Fibroblast of skin of left biceps (primary cell): ENCODE results near the gene DBN1.

Experiments used
- DNase-seq, 2 experiments: peaks; one replicate each; pipeline ENCODE4 v3.0.0-alpha.2; 2013; ENCODE audit warnings: low read depth in 2 of 2

Gene DBN1

GRCh38 chr5:177473443-177474001 lies at the start of gene DBN1:
DBN1 (minus strand) TSS chr5:177473634; CDS start chr5:177473521, 113 bp downstream.
- no peak for DNase-seq

GRCh38 chr5:177520916-177521513 lies 47.6 kb upstream of the DBN1 start:
- DNase-seq = no peak

GRCh38 chr5:177520271-177520670 lies 46.8 kb upstream of the DBN1 start:
- no peak for DNase-seq

- no peak for DNase-seq
These were observed 46.2 kb upstream of the DBN1 start for GRCh38 chr5:177519463-177520235.

GRCh38 chr5:177516601-177517568 lies 43.5 kb upstream of the DBN1 start, which contains the start of gene DDX41:
DDX41 (minus strand) TSS chr5:177516961; CDS start chr5:177516945, 16 bp downstream.
- peak; percentile 97 to 98 for DNase-seq

- DNase-seq = no peak
These were observed 42.1 kb upstream of the DBN1 start for GRCh38 chr5:177515580-177515979.

- DNase-seq = no peak
These were observed 41.1 kb upstream of the DBN1 start for GRCh38 chr5:177514541-177514940.

GRCh38 chr5:177513500-177513899 lies 40.1 kb upstream of the DBN1 start:
- no peak for DNase-seq

- no peak for DNase-seq
These were observed 39.4 kb upstream of the DBN1 start for GRCh38 chr5:177512736-177513380.

- no peak for DNase-seq
These were observed 38.6 kb upstream of the DBN1 start for GRCh38 chr5:177511796-177512675.

GRCh38 chr5:177511181-177511580 lies 37.7 kb upstream of the DBN1 start:
- DNase-seq = no peak

- no peak for DNase-seq
These were observed 37.2 kb upstream of the DBN1 start for GRCh38 chr5:177510567-177511053.

GRCh38 chr5:177509991-177510566 lies 36.6 kb upstream of the DBN1 start:
- DNase-seq = no peak

GRCh38 chr5:177509381-177509951 lies 36.0 kb upstream of the DBN1 start, which contains the start of gene DOK3:
DOK3 (minus strand) TSS chr5:177509826; CDS start chr5:177509540, 286 bp downstream.
- no peak for DNase-seq

- no peak for DNase-seq
These were observed 35.4 kb upstream of the DBN1 start for GRCh38 chr5:177508837-177509236.

GRCh38 chr5:177508221-177508611 lies 34.8 kb upstream of the DBN1 start:
- DNase-seq = no peak

GRCh38 chr5:177507596-177508220 lies 34.3 kb upstream of the DBN1 start:
- no peak for DNase-seq

GRCh38 chr5:177507165-177507564 lies 33.7 kb upstream of the DBN1 start:
- no peak for DNase-seq

GRCh38 chr5:177505075-177505474 lies 31.6 kb upstream of the DBN1 start:
- no peak for DNase-seq
